Measurements from ENCODE around the gene RBM34. TPM values are rescaled to one million over a fixed set of nuclear protein-coding genes. Genes with fewer than 3 reads are reported as not detected.
"Not testable (repeated sequence)": the region's sequence is repeated elsewhere in the genome, so short reads cannot be mapped to it uniquely, and the experiment has no call there.

The RBM34 gene
- total and polyA plus RNA-seq, 4 donors: 31.7 to 129 (median 51.3) TPM

GRCh38 chr1:235087906-235088305 lies 73.1 kb downstream of the RBM34 start:
- no peak overlapping the region for H3K9ac ChIP-seq (ENCODE audit: insufficient read depth in 1 of 2, low read length in 2 of 2)
- TF ChIP-seq CTCF (IDR thresholded peaks at IDR 0.05; ENCODE audit: control extremely low read depth, extremely low read depth): no peak
- no peak overlapping the region for H3K4me3 ChIP-seq
- no peak for ATAC-seq (ENCODE audit: insufficient read depth, low FRiP score)
- no peaks in the 10 kb centered on the region for H3K27me3 ChIP-seq (ENCODE audit: control insufficient read depth in 3 of 3, insufficient read depth in 3 of 3, low read length in 2 of 3)
- H3K27ac ChIP-seq (ENCODE audit: low read depth in 1 of 2, low read length in 1 of 2): no peak overlapping the region
- no peaks in the 10 kb centered on the region for H3K9me3 ChIP-seq (ENCODE audit: control insufficient read depth in 4 of 4, insufficient read depth in 3 of 4, low read length in 3 of 4)
- H3K36me3 ChIP-seq (ENCODE audit: control insufficient read depth in 4 of 4, insufficient read depth in 4 of 4, low read length in 4 of 4): no peaks in the 10 kb centered on the region
- peaks cover 0 to 13% (median 3%) of the 10 kb centered on the region in 5 donors for H3K4me1 ChIP-seq (ENCODE audit: control insufficient read depth in 5 of 5, insufficient read depth in 5 of 5, low read length in 5 of 5)
- whole genome bisulfite sequencing, 2 donors: 90 to 94% methylated on average over 6 of the region's 6 CpGs
- DNase-seq: no peak

GRCh38 chr1:235085411-235086117 lies 75.5 kb downstream of the RBM34 start:
- not testable (repeated sequence) for H3K9ac ChIP-seq (ENCODE audit: insufficient read depth in 1 of 2, low read length in 2 of 2); H3K27me3 ChIP-seq (ENCODE audit: control insufficient read depth in 3 of 3, insufficient read depth in 3 of 3, low read length in 2 of 3); H3K9me3 ChIP-seq (ENCODE audit: control insufficient read depth in 4 of 4, insufficient read depth in 3 of 4, low read length in 3 of 4); H3K4me3 ChIP-seq; DNase-seq; H3K27ac ChIP-seq (ENCODE audit: low read depth in 1 of 2, low read length in 1 of 2); H3K36me3 ChIP-seq (ENCODE audit: control insufficient read depth in 4 of 4, insufficient read depth in 4 of 4, low read length in 4 of 4); ATAC-seq (ENCODE audit: insufficient read depth, low FRiP score)
- peaks cover 0 to 16% (median 5%) of the 10 kb centered on the region in 5 donors for H3K4me1 ChIP-seq (ENCODE audit: control insufficient read depth in 5 of 5, insufficient read depth in 5 of 5, low read length in 5 of 5)
- 93 to 95% methylated on average over 12 of the region's 12 CpGs for WGBS, 2 donors

Small RNA genes lying within 50 kb of the gene (small RNA-seq; reads per million reads assigned to genes)
- gene AL732292.1 (ENCODE audit: low replicate concordance) (not detected), gene MIR4753 (ENCODE audit: low replicate concordance) (0.13 reads per million), gene SNORA14B (ENCODE audit: low replicate concordance) (8.0 reads per million, percentile 96 among the genes with 10 or more reads in this experiment)

Other genes with a start within 250 kb of the RBM34 start
- gene TOMM20, start 32.4 kb downstream of the RBM34 start, total RNA-seq: 100 to 1,000 TPM in 1 of 2 donors, 10 to 100 TPM in 1; 88.7 to 115 TPM
- 10 to 100 TPM; 60.6 to 70.5 TPM for gene TOMM20, start 32.4 kb downstream of the RBM34 start, polyA plus RNA-seq
- gene ARID4B, start 166.9 kb upstream of the RBM34 start, total RNA-seq: 10 to 100 TPM; 30.1 to 99.7 TPM
- gene ARID4B, start 166.9 kb upstream of the RBM34 start, polyA plus RNA-seq: 10 to 100 TPM; 15.8 to 15.9 TPM
- 10 to 100 TPM; 25.5 to 27.0 TPM for gene GGPS1, start 167.3 kb upstream of the RBM34 start, total RNA-seq
- 10 to 100 TPM; 16.3 to 34.0 TPM for gene GGPS1, start 167.3 kb upstream of the RBM34 start, polyA plus RNA-seq
- gene TBCE, start 206.2 kb upstream of the RBM34 start, total RNA-seq: 10 to 100 TPM; 20.6 to 36.9 TPM
- 10 to 100 TPM; 16.4 to 39.2 TPM for gene TBCE, start 206.2 kb upstream of the RBM34 start, polyA plus RNA-seq